Measurements from ENCODE around the gene CDK19.

DNA sequence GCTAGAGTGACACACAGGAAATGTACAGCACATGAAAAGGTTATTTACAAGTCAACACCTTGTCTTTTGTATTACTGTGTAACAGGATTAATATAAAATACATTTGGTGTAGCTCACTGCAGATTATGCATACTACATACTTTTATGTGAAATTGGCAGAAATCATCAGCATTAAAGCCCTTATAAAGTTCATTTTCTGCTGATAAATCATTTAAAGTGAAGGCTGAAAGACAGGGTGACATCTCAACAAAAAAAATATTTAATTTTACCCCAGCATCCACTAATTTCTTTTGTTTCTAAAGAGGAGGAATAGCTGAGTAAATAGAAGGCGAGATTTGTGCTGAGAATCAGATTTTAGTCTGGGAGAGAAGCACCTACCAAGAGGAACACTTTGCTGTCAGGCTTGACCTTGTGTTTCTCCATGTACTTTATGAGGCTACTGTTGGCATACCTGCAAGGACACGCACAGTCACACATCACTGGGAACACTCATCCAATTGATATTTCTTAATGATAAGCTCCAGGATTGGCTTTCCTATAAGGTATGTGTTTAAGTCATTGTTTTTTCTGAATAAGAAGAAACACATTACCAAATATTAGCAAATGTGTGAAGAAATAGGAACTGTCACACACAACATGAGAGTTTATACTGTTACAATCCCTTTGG lies 192.2 kb downstream of the CDK19 start:
- TF ChIP-seq, protein P1, sequence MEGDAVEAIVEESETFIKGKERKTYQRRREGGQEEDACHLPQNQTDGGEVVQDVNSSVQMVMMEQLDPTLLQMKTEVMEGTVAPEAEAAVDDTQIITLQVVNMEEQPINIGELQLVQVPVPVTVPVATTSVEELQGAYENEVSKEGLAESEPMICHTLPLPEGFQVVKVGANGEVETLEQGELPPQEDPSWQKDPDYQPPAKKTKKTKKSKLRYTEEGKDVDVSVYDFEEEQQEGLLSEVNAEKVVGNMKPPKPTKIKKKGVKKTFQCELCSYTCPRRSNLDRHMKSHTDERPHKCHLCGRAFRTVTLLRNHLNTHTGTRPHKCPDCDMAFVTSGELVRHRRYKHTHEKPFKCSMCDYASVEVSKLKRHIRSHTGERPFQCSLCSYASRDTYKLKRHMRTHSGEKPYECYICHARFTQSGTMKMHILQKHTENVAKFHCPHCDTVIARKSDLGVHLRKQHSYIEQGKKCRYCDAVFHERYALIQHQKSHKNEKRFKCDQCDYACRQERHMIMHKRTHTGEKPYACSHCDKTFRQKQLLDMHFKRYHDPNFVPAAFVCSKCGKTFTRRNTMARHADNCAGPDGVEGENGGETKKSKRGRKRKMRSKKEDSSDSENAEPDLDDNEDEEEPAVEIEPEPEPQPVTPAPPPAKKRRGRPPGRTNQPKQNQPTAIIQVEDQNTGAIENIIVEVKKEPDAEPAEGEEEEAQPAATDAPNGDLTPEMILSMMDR (IDR thresholded peaks at IDR 0.05): no peak
- no peak for TF ChIP-seq CREB1 (CRISPR knock-in tag; IDR thresholded peaks at IDR 0.05)
- TF ChIP-seq, protein P2, sequence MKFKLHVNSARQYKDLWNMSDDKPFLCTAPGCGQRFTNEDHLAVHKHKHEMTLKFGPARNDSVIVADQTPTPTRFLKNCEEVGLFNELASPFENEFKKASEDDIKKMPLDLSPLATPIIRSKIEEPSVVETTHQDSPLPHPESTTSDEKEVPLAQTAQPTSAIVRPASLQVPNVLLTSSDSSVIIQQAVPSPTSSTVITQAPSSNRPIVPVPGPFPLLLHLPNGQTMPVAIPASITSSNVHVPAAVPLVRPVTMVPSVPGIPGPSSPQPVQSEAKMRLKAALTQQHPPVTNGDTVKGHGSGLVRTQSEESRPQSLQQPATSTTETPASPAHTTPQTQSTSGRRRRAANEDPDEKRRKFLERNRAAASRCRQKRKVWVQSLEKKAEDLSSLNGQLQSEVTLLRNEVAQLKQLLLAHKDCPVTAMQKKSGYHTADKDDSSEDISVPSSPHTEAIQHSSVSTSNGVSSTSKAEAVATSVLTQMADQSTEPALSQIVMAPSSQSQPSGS (CRISPR knock-in tag; IDR thresholded peaks at IDR 0.05; ENCODE audit: borderline replicate concordance, low read depth): no peak
- no peak for TF ChIP-seq MXD4 (CRISPR knock-in tag; IDR thresholded peaks at IDR 0.05; ENCODE audit: borderline replicate concordance)
- TF ChIP-seq, protein P3, sequence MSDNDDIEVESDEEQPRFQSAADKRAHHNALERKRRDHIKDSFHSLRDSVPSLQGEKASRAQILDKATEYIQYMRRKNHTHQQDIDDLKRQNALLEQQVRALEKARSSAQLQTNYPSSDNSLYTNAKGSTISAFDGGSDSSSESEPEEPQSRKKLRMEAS (CRISPR knock-in tag; IDR thresholded peaks at IDR 0.05): no peak
- no peak for TF ChIP-seq MYBL2 (CRISPR knock-in tag; IDR thresholded peaks at IDR 0.05)
- TF ChIP-seq RELA (CRISPR knock-in tag; IDR thresholded peaks at IDR 0.05; ENCODE audit: borderline replicate concordance): no peak
- TF ChIP-seq NR1H2 (CRISPR knock-in tag; IDR thresholded peaks at IDR 0.05): no peak
- TF ChIP-seq TCF7 (CRISPR knock-in tag; IDR thresholded peaks at IDR 0.05; ENCODE audit: low read depth): no peak
- TF ChIP-seq FOXP1 (CRISPR knock-in tag; IDR thresholded peaks at IDR 0.05; ENCODE audit: borderline replicate concordance): no peak
- TF ChIP-seq, protein P4, sequence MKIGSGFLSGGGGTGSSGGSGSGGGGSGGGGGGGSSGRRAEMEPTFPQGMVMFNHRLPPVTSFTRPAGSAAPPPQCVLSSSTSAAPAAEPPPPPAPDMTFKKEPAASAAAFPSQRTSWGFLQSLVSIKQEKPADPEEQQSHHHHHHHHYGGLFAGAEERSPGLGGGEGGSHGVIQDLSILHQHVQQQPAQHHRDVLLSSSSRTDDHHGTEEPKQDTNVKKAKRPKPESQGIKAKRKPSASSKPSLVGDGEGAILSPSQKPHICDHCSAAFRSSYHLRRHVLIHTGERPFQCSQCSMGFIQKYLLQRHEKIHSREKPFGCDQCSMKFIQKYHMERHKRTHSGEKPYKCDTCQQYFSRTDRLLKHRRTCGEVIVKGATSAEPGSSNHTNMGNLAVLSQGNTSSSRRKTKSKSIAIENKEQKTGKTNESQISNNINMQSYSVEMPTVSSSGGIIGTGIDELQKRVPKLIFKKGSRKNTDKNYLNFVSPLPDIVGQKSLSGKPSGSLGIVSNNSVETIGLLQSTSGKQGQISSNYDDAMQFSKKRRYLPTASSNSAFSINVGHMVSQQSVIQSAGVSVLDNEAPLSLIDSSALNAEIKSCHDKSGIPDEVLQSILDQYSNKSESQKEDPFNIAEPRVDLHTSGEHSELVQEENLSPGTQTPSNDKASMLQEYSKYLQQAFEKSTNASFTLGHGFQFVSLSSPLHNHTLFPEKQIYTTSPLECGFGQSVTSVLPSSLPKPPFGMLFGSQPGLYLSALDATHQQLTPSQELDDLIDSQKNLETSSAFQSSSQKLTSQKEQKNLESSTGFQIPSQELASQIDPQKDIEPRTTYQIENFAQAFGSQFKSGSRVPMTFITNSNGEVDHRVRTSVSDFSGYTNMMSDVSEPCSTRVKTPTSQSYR (CRISPR knock-in tag; IDR thresholded peaks at IDR 0.05): no peak
- TF ChIP-seq TP53 (CRISPR knock-in tag; IDR thresholded peaks at IDR 0.05): no peak
- TF ChIP-seq, protein P5, sequence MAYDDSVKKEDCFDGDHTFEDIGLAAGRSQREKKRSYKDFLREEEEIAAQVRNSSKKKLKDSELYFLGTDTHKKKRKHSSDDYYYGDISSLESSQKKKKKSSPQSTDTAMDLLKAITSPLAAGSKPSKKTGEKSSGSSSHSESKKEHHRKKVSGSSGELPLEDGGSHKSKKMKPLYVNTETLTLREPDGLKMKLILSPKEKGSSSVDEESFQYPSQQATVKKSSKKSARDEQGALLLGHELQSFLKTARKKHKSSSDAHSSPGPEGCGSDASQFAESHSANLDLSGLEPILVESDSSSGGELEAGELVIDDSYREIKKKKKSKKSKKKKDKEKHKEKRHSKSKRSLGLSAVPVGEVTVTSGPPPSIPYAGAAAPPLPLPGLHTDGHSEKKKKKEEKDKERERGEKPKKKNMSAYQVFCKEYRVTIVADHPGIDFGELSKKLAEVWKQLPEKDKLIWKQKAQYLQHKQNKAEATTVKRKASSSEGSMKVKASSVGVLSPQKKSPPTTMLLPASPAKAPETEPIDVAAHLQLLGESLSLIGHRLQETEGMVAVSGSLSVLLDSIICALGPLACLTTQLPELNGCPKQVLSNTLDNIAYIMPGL (CRISPR knock-in tag; IDR thresholded peaks at IDR 0.05): no peak

Measured in WTC11 (cell line).